HG03039 (cell line): ENCODE results near the gene RPL35.

Experiments used
- ATAC-seq: cut with Tn5 transposase; IDR thresholded peaks from one replicate; pipeline ENCODE4 v1.9.1; 2021; ENCODE audit warnings: mild to moderate bottlenecking, moderate library complexity; ENCODE audit not compliant: unreplicated experiment

RPL35 gene

DNA sequence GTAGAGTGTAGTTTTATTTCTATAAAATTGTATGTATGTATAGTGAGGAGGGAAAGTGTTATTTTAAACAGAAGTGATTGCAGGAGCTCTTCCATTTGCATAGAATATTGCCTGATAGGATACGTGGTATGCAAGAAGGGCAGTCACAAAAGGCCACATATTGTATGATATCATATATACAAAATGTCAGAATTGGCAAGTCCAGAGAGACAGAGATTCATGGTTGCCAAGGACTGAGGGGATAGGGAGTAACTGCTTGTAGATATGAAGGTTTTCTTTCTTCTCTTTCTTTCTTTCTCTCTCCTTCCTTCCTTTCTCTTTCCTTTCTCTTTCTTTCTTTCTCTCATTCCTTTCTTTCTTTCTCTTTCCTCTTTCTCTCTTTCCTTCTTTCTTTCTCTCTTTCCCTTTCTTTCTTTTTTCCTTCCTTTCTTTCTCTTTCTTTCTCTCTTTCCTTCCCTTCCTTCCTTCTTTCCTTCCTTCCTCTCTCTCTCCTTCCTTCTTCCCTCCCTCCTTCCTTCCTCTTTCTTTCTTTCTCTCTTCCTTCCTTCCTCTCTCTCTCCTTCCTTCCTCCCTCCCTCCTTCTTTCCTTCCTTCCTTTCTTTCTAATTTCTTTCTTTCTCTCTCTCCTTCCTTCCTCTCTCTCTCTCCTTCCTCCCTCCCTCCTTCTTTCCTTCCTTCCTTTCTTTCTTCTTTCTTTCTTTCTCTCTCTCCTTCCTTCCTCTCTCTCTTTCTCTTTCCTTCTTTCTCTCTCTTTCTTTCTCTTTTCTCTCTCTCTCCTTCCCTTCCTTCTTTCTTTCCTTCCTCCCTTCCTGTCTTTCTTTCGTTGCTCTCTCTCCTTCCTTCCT, 33.0 kb downstream of the RPL35 start:
- ATAC-seq = no peak

DNA sequence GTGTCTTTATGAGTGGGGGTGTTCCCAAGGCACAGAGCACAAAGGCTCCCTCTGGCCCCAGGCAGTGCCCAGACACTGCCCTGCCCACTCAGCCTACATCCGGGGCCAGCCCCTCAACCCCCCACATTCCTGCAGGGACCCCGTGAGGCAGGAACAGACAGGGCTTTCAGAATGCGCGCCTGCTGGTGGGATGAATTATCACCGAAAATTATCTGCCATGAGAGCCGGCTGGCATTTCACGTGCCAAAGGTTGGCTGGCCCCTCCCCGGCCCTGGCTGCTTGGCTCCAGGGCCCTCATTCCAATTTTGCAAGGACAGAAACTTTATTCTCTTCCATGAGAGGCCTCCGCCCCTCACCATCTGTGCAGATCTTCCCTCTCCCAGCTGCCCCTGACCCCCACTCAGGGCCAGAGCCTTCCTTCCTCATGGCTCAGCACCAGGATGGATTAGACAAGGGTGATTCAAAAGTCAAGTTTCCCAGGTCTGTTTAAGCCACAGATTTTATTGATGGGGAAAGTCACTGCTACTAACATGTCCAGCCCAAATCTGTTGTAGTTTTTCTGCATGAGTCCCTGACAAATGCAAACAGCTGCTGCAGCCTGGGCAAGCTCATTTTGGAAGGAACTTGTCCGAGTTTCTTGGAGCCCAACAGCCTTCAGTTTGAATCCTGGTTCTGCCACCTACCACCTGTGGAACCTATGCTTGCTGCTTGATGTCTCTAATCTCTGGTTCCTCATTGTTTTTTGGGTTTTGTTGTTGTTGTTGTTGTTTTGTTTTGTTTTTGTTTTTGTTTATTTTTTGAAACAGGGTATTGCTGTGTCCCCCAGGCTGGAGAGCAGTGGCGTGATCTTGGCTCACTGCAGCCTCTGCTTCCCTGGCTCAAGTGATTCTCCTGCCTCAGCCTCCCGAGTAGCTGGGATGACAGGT, 40.8 kb downstream of the RPL35 start:
- ATAC-seq = no peak

GRCh38 chr9:124818431-124819281, 43.1 kb downstream of the RPL35 start:
- no peak for ATAC-seq

DNA sequence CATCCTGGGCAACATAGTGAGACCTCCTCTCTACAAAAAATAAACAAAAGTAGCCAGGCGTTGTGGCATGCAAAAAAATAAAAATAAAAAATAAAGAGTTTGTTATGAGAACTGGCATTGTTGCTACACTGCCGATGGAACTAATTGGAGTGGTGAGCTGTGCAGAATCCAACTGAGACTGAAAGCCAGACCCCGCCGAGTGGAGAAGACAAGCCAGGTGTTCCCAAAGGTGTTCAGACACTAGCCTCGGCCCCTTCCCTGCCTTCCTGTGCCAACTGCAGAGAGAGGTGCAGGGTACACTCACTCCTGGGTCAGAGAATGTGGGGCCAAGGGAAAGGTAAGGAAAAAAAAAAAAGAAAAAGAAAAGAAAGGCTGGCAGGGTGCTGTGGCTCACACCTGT, 46.2 kb downstream of the RPL35 start:
- ATAC-seq = no peak

GRCh38 chr9:124814164-124814535, 47.6 kb downstream of the RPL35 start:
- ATAC-seq = no peak

DNA sequence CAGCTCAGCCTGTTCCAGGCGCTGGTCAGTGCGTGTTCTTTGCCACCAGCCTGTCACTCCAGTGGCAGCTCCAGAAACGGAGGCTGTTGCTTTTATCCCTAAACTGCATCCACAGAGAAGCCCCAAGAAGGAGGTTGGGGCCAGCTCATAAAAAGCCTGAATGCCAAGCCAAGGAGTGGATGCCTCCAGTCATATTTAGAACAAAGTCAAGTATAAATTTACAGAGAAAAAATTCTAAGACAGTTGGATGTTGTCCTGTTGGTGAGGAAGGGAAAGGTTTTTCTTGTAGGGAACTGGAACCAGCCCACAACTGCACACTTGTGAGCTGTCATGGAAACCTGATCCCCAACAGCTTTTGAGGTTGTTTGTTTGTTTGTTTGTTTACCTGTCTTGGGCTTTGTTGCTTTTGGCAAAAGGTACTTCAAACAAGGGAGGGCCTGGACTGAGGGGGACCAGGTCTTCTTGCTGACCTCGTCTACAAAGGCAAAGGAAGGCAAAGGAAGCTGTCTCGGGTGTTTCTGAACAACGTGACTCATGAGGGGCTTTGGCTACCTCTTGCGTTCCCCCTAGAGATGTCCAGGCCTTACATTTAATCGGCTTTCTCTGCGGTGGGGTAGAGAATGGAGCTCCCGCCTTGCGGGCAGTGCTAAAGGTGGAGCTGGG, 48.1 kb downstream of the RPL35 start:
- no peak for ATAC-seq

GRCh38 chr9:124813041-124813440, 48.7 kb downstream of the RPL35 start:
- ATAC-seq = no peak

DNA sequence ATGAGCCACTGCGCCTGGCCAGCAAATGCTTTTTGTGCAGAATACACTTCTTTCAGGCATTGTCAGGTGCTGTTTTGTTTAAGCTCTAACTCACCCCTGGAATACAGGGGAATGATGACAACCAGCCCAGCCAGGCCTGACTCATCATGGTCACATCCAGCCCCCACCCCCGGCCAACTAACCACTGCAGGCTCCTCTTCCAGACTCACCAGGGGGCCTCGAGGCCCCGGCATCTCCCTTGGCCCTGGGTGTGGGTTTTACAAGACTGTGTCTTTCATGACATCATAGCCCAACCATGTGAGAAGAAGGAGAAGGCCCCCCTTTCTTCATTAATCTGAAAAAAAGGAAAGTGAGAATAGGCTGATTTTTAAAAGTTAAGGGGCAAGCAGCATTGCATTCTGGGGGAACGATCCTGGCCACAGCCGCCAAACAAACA, 49.3 kb downstream of the RPL35 start:
- no peak for ATAC-seq

DNA sequence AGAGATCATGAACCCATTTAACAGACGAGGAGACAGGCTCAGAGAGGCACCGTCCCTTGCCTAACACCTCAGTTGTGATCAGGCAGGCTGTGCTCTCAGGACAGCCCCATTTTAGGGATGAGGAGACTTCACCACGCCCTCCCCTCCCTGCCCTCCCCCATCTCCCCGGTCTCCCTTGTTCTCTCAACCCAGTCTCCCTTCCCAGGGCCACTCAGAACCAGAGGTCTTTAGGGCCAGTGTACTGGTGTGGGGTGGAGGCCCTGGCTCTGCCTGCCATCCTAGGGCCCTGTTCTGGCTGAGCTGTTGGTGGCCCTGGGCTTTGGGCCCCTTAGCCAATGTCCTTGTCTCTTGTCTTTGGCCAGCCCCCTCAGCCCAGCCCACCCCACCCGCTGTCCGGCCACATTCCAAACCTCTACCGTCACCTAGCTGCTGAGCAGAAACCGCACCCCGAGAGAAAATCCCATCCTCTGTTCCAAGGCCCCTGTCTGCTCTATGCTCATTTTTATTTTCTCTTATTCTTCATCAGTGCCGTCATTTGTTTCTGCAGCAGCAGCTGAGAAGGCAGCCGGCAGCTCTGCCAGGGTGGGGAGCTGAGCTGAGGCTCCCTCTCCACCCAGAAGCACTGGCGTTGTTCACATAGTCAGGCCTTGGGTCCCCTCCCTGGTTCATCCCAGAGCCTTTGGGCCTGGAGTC, 50.9 kb downstream of the RPL35 start:
- no peak for ATAC-seq

GRCh38 chr9:124809741-124810500, 51.8 kb downstream of the RPL35 start:
- no peak for ATAC-seq

GRCh38 chr9:124809211-124809610, 52.5 kb downstream of the RPL35 start:
- ATAC-seq = no peak

GRCh38 chr9:124808246-124808956, 53.4 kb downstream of the RPL35 start:
- ATAC-seq = no peak
